Neutrophil (primary cell): ENCODE results near the gene CEP68.

Source experiments
- H3K27ac ChIP-seq: fragments of 200-600 bp; sonication (generic); 2 replicates; pipeline ENCODE4 v1.5.1; 2016; ENCODE audit warnings: mild to moderate bottlenecking, moderate library complexity
- H3K27me3 ChIP-seq: fragments of 200-600 bp; sonication (generic); 2 replicates; pipeline ENCODE4 v1.6.0; 2016; ENCODE audit warnings: mild to moderate bottlenecking
- H3K36me3 ChIP-seq: fragments of 200-600 bp; sonication (generic); 2 replicates; pipeline ENCODE4 v1.5.1; 2017
- H3K4me1 ChIP-seq, 2 experiments: fragments of 200-600 bp in 1 of 2; sonication (generic) in 1 of 2; 1 replicate in 1 of 2; 2 replicates in 1 of 2; pipeline versions ENCODE4 v1.5.1 to v1.6.1; 2013 to 2016; ENCODE audit warnings: low read depth in 1 of 2, low read length in 1 of 2, mild to moderate bottlenecking in 1 of 2, moderate library complexity in 1 of 2; ENCODE audit not compliant: control insufficient read depth in 1 of 2, insufficient read depth in 1 of 2
- H3K4me3 ChIP-seq, 2 experiments: fragments of 200-600 bp in 1 of 2; sonication (generic) in 1 of 2; 1 replicate in 1 of 2; 2 replicates in 1 of 2; pipeline ENCODE4 v1.5.1; 2013 to 2016; ENCODE audit warnings: low read depth in 1 of 2, low read length in 1 of 2, mild to moderate bottlenecking in 1 of 2, moderate library complexity in 1 of 2
- H3K9me3 ChIP-seq: fragments of 200-600 bp; sonication (generic); 2 replicates; pipeline ENCODE4 v1.5.1; 2016
- TF ChIP-seq, protein P1 (sequence below): fragments of 200-600 bp; sonication (generic); IDR thresholded peaks from 2 replicates; pipeline ENCODE4 v1.5.1; 2016; ENCODE audit warnings: antibody characterized with exemption

Gene CEP68

DNA sequence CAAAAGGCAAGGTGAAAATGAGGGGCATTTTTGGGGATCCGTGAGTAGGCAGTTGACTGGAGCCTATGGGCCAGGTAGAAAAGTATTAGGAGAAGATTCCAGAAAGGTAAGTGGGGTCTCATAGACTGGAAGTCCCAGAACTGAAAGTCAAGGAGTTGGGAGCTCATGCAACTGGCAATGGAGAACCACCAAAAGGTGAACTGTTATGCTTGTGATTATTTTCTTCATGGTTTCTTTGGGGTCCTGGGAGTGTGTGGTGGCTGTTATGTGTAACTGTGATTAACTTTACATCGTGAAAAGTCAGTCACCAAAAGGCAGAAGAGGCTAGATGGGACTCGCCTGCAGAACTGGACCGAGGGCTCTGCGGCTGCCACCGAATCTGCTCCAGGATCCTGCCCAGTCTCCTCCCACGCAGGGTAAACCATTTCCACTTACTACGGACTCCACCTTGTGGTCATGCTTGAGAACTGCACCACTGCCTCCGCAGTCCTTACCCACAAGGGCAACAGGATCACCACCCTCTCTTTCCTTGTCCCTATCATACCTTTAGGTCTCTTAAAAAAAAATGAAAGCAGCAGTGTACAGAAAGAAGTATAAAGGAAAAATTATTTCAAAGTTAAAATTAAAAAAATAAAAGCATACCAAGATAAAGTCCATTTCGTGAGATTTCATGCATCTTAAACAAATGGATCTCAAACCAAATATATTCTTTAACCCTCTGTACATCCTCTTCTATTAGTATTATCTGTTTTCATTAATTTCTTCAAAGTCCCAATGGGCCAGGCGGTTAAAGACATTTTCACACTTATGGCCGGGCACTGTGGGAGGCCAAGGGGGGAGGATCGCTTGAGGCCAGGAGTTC lies 15.6 kb upstream of the CEP68 start:
- Histone ChIP-seq H3K27ac (no peak overlapping the region), H3K4me1 (peaks cover 5% of the 10 kb centered on the region in 2 experiments), H3K27me3 (no peaks in the 10 kb centered on the region), H3K36me3 (no peaks in the 10 kb centered on the region), H3K9me3 (no peaks in the 10 kb centered on the region), H3K4me3 (no peak overlapping the region)
- TF ChIP-seq, protein P1, sequence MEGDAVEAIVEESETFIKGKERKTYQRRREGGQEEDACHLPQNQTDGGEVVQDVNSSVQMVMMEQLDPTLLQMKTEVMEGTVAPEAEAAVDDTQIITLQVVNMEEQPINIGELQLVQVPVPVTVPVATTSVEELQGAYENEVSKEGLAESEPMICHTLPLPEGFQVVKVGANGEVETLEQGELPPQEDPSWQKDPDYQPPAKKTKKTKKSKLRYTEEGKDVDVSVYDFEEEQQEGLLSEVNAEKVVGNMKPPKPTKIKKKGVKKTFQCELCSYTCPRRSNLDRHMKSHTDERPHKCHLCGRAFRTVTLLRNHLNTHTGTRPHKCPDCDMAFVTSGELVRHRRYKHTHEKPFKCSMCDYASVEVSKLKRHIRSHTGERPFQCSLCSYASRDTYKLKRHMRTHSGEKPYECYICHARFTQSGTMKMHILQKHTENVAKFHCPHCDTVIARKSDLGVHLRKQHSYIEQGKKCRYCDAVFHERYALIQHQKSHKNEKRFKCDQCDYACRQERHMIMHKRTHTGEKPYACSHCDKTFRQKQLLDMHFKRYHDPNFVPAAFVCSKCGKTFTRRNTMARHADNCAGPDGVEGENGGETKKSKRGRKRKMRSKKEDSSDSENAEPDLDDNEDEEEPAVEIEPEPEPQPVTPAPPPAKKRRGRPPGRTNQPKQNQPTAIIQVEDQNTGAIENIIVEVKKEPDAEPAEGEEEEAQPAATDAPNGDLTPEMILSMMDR: peak; percentile 98

DNA sequence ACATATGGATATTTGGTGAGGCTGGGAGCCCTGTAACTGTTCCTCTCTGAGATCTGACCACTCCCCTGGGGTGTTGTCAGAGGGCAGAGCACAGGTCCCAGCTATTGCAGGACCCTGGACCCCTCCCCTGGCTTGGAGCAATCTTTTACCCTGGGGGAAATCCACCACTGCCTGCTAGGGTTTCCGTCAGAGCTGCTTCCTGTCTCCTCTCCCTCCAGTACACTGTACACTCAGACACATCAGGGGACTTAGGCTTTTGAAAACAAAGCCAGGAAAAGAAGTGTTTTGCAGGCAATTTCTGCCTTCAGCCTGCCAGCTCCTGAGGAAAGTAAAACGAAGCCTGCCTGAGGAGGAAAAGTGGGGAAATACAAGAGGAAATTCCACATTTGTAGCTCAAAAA lies 13.2 kb upstream of the CEP68 start:
- H3K4me1 ChIP-seq: peaks cover 5% of the 10 kb centered on the region in 2 experiments
- H3K27ac ChIP-seq: no peak overlapping the region
- no peak overlapping the region for H3K4me3 ChIP-seq
- H3K27me3 ChIP-seq: no peaks in the 10 kb centered on the region
- H3K9me3 ChIP-seq: no peaks in the 10 kb centered on the region
- H3K36me3 ChIP-seq: no peaks in the 10 kb centered on the region
- TF ChIP-seq, protein P1: no peak

DNA sequence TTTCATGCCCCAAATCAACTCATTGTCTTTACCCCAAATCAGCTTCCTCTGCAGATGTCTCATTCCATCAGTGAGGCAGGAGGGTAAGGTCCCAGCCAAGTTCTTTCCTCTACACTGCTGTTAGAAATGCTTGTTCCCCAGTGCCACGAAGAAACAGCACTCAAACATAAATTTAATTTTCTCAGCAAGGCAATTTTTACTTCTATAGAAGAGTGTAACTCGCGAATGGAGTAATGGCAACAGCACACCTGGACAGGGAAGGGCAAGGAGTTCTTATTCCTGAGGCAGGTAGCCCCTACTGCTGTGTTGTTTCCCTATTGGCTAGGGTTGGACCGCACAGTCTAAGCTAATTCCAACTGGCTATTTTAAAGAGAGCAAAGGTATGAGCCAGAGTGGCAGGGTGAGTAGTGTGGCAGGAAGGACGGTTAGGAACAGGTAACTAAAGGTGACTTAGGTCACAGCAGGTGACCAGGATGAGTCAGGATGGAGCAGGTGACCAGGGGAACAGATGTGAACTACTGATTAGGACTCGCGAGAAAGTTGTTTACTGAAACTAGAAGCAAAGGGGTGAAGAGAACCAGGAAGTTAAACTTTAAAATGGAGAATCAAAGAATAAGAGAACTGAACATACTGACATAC lies 12.0 kb upstream of the CEP68 start:
- no peaks in the 10 kb centered on the region for H3K9me3 ChIP-seq
- TF ChIP-seq, protein P1: no peak
- no peaks in the 10 kb centered on the region for H3K36me3 ChIP-seq
- H3K27ac ChIP-seq: no peak overlapping the region
- H3K4me1 ChIP-seq: peaks cover 5% of the 10 kb centered on the region in 2 experiments
- no peaks in the 10 kb centered on the region for H3K27me3 ChIP-seq
- H3K4me3 ChIP-seq: no peak overlapping the region

DNA sequence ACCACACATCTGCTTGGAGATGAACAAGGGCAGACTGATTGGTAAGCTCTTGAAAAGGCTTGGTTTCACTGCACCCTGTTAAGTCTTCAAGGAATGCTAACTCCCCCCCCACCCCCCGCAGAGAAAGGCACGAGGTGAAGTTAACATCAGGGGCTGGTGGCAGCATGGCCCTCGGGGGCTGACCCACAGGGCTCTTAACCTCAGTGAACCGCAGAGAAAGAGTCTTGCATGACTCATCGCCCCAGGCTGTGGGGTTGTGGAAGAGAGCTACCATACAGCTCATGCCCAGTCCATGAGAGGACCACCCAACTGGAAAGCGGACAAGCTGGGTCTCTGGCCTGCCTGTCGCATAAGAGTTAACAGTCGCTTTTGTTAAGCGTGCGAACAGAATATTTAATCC lies 10.6 kb upstream of the CEP68 start:
- peaks cover under 1 to 1% of the 10 kb centered on the region in 2 experiments for H3K4me1 ChIP-seq
- no peak overlapping the region for H3K27ac ChIP-seq
- no peaks in the 10 kb centered on the region for H3K9me3 ChIP-seq
- TF ChIP-seq, protein P1: no peak
- H3K4me3 ChIP-seq: no peak overlapping the region
- H3K36me3 ChIP-seq: no peaks in the 10 kb centered on the region
- H3K27me3 ChIP-seq: no peaks in the 10 kb centered on the region

DNA sequence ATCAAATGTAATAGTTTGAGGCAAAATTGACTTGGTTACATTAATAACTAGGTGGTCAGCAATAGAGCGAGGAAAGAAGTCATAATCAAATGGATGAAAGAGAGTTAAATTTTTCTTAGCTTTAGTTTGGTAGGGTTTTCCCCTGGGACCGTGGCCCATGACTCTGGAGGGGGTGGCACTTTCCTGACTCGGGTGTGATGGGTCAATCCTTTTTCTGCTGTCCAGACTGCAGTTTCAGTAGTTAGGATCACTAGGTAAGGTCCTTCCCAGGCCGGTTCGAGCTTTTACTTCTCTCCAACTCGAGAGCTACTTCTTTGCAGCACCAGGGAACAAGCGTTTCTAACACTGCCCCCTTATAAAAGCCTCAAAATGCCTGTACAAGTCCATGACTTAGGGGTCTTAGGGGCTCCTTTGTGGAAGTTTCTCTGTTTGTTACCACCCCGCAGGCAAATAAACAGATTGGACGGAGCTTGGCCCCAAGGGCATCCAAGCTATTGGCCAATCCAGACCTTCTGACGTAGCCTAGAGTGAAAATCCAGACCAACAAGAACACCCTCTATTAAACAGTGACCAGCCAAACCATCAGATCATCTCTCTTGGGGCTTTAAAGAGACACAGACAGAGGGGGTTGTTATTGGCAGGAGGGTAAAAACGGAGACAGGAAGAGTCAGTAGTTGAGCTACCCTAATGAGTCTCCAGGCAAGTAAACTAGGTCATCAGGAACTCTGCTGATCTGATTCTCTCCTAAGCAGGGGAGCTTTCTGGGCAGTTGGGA lies 9.4 kb upstream of the CEP68 start:
- no peaks in the 10 kb centered on the region for H3K4me1 ChIP-seq

More for the DNA sequence above, 9.4 kb upstream of the CEP68 start:
- TF ChIP-seq, protein P1: no peak
- Histone ChIP-seq H3K4me3 (no peak overlapping the region), H3K36me3 (no peaks in the 10 kb centered on the region), H3K27ac (no peak overlapping the region), H3K27me3 (no peaks in the 10 kb centered on the region), H3K9me3 (no peaks in the 10 kb centered on the region)
